ENCODE data around the gene TP53RK.
"Not testable (repeated sequence)": the region's sequence is repeated elsewhere in the genome, so short reads cannot be mapped to it uniquely, and the experiment has no call there.

Gene TP53RK

DNA sequence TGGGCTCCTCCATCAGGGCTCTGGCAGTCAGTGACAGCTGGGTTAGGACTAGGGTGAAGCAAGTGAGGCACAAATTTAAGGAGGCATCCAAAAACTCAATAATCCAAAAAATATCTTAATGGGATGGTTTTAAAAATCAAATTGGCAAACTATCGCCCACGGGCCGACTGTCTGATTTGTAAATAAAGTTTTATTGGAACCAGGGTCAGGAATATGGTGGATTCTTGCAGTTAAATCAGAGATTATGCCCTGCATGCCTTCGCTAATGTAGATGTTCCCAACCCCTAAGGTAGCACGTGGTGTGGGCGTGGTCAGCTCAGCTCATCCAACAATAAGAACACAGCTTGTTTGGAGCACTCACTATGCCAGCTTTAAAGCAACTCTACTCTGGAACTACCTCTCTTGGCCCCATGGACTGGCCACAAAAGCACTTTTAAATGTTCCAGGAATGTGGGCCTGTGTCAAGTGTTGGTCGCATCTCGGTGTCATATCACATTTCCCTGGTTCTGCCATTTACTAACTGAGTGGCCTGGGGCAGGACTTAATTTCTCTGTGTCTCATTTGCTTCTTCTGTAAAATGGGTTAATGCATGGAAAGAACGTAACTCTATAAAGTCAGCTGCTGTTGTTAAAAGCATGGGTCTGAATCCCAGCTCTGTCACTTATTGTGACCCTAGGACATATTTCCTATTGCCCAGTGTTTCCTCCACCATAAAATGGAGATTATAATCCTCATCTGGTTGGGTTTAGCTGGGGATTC, 7.0 kb downstream of the TP53RK start:
- DNase-seq: no peak

DNA sequence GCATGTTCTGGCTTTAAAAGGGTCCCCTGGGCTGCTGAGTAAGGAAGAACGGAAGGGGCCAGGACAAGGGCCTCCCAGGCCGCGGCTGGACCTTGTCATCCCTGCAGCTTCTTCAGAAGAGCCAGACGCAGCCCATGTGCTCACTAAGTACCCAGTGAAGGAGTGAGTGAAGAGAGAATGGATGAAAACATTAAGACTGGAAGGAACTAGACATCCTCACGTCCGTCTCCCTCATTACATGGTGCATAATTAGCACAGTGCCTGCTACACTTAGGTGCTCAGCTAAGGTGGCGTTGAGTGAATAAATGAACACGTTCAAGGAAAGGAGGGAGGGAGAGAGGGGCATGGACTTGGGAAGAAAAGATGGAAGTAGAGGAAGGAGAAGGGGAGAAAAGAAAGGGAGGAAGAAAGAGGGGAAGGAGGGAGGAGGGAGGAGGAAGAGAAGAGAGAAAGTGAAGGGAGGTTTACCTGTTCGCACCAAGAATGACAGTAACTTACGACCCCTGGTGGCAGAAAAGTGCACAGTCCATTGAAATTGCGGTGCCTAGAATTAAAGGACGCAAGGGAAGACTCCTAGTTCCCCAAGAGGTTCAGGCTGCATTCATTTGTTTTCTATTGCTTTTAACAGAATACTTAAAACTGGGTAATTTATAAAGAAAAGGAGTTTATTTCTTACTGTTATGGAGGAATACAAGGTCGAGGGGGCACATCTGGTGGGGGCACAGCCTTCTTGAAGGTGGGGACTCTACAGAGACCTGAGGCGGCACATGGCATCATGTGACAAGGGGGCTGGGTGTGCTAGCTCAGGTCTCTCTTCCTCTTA, 8.0 kb downstream of the TP53RK start:
- peak; percentile 66 for DNase-seq

DNA sequence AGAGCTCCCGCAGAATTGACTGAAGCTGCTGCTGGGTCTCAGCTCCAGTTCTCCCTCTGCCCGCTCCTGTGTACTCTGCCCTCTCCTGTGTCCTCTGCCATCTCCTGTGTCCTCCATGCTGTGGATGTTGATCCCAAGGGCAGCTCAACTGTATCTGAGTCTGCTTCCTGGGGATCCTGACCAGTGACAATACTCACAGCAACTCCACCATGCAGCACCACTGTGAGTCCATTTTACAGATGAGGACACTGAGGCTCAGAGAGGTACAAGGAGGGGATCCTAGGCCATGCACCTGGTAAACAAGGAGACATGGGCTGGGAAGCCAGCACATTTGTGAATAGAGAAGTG, 8.6 kb downstream of the TP53RK start:
- no peak for DNase-seq

DNA sequence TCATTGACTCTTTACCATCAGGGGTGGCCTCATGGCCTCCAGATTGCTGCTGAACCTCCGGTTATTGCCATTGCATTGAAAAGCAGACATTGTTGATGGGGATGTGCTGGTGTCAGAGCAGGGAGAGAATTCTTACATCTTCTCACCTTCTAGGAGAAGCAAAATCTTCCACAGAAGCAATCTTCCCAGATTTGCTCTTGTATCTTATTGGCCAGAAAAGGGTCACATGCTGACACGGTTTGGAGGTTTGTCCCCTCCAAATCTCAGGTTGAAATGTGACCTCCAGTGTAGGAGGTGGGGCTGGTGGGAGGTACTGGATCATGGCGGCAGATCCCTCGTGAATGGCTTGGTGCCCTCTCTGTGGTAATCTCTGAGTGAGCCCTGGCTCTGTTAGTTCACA, 10.7 kb downstream of the TP53RK start:
- no peak for DNase-seq

DNA sequence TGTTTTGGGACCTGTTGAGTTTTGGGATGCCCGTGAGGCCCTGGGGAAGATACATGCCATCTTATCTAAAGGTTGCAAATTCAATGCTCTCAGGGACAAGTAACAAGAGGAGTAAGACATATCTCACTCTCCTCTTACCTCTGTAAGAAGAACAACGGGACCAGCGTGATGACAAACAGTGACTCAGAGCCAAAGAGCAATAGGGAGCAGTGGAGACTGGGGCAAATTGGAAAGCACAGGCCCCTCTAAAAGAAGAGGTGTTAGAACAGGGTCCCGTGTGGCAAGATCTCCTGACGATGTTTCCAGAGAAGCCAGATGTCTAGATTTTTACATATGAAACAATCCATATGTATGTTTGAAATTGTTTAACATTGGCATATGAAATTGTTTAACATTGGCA, 11.6 kb downstream of the TP53RK start:
- no peak for DNase-seq

DNA sequence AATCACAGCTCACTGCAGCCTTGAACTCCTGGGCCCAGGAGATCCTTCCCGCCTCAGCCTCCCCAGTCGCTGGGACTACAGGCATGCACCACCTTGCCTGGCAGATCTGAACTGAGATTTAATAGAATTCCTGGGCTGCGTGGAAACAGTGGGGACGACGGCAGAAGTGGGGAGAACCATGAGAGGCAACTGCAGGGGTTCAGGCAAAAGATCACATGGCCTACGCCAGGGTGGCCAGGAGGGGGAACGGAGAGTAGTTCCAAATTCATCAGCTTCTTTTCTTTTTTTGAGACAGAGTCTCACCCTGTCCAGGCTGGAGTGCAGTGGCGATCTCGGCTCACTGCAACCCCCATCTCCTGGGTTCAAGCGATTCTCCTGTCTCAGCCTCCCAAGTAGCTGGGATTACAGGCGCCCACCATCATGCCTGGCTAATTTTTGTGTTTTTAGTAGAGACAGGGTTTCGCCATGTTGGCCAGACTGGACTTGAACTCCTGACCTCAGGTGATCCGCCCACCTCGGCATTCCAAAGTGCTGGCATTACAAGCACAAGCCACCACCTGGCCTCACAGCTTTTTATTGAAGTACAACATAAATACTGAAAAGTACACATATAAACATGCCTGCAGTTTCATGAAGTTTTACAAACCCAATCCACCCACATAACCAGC, 12.5 kb downstream of the TP53RK start:
- not testable (repeated sequence) for DNase-seq

DNA sequence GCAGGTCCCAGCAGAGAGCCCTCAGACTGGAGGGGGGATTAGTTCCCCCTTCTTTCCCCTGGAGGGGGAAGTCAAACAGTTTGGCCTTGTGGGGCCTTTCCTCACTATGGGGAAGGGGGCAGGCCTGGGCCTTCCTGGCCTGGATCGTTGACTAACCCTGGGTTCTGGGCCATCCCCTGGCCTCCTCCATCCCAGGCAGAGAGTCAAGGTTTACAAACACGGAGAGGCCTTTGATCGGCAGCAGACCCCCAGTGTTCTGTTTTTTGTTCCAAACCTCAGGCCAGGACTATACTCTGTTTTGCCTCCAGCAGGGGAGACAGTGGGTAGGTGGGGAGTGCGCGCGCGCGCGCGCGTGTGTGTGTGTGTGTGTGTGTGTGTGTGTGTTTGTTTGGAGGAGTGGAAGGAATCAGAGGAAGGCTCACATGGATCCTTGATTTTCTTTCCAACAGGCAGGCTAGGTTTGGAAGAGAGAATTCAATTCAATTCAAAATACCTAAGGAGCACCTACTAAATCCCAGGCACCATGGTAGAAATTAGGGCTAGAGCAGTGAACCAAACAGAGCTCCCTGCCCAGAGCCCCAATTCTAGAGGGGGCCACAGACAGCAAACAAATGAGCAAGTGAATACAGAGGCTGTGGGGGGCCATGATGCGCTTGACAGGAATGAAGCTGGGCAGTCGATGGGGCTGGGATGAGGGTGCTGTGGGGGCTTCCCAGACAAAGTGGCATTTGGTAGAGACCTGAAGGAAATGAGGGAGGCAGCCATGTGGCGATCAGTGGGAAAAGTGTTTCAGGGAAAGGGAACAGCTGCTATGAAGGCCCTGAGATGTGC, 14.8 kb downstream of the TP53RK start:
- no peak for DNase-seq

DNA sequence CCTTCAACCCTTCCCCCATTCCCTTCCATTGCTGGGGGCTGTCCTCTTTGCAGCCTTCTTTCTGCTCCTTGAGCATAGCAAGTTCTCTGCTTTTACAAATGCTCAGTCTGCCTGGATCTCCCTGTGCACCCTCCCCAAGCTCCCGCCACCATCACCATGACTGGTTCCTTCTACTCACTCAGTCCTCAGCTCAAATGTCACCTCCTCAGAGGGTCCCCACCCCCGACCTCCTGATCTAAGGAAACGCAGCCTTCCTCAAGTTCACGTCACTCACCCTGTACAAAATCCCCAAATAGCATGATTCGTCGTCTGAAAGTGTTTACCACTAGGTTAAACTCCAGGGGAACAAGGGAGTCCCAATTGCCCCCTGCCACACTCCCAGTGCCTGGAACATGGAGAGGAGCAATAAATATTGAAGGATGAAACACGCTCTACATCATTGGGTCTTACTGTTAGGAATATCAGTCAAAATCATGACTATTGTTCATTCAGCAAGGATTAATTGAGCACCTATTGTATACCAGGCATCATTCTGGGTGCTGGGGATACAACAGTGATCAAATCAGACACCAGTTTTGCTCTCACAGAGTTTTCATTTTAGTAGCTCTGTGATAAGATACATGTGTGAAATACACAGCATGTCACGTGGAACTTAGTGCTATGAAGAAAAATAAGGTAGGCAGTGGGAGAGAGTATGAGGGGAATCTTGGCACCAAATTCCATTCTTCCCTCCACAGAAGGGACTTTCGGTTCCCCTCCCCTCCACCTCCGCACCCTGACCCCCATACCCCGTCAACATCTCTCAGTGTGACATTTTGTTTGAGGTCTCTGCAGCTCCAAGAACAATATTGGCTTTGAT, 15.6 kb downstream of the TP53RK start:
- DNase-seq: no peak

DNA sequence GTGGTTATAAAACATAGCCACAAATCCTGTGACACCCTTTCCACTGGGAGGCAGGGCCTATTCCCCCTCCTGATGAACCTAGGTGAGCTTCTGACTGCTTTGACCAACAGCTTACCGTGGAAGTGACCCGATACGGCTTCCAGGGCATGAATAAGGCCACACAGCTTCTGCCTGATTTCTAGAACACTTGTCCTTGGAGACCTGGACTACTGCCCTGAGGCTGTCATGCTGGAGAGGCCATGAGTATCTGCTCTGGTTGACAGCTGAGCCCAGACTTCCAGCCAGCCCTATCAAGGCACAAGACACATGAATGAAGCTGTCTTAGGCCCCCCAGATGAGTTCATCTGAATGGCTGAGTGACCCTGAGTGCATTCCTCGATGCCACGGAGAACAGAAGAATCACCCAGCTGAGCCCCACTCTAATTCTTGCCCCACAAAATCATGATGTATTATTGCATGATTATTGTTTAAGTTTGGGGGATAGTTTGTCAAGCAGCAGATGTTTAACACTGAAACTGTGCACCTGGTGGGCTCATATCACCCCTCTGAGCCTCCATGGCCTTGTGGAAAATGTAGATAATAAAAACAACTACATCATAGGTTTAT, 16.6 kb downstream of the TP53RK start:
- DNase-seq: no peak

DNA sequence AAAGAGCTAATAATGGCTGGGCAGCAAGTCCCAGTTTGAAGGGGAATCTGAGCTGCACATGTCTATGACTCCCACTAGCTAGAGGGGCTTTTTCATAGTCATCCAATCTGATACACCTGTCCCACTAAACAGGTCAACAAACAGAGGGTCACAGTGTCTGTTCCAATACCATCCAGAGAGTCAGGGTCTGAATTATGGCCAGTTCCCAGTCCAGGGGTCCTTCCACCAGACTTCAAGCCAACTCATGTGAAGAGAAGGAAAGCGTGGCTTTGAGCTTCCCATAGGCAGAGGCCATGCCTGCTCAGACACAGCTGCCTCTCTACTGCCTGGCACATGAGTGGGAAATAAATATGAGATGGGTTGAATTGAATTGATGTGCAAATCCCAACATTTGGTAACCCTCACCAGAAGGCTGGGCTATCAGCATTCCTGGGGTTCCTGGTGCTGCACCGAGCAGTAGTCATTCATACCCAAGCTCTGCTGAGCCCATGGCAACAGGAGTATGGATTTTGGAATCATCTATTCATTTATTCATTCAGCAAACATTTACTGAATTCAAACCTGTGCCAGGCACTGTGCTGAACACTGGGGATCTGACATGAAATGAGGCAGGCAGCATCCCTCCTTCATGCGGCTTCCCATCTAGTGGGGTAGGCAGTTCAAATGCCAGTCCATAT, 17.2 kb downstream of the TP53RK start:
- DNase-seq: no peak

DNA sequence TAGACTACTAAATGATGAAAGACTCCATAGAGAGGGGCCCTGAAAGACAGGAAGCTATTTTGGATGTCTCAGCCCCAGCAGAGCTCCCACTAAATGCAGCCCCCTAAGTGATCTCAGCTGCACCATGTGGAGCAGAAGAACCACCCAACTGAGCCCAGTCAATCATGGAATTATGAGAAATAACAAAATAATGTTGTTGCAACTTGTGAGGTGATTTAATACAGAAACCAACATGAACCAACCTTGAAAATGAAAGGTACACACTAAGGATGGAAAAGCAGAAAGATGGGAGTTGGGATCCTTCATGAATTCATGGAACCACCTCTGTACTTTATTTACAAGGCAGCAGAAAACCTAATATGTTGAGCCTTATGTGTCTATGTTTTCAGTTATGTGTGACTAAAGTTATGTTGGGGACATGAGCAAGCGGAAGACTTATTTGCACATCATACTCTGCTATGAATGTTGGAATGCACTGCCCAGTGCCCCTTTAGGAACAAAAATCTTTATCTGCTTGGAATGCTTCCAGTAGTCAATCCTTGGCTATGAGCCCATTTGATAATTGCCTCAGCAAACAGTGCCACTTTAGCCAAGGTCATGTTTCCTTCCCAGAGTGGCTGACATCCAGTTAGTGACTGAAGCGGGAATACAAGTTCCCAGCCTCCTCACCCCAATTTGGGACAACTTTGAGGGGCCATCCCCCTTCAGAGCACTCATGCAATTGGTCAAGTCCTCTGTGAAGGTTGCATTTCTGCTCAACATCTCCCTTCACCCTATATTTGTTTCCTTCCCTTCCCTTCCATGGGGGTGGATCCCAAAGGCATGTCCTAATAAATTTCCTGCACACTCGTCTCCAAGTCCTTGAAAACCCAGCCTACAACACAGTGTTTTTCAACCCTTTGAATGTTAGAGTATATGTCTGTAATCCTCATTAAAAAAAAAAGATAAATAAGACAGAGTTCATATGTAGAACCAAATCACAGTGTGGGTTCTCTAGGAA, 18.4 kb downstream of the TP53RK start:
- no peak for DNase-seq

DNA sequence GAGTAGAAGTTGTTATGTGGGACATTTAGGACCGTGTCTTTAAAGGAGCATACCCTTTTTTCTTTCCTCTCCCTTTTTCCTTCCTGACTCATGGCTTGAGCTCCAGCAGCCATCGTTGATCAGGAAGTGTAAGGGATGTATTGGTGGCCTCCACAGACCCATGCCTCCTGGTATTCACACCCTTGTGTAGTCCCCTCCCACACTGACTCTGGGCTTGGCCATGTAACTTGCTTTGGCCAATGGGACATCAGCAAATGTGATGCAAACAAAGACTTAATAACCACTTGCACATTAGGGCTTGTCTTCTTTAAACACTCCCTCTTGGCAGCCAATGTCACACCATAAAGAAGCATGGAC, 19.0 kb downstream of the TP53RK start:
- DNase-seq: no peak

DNA sequence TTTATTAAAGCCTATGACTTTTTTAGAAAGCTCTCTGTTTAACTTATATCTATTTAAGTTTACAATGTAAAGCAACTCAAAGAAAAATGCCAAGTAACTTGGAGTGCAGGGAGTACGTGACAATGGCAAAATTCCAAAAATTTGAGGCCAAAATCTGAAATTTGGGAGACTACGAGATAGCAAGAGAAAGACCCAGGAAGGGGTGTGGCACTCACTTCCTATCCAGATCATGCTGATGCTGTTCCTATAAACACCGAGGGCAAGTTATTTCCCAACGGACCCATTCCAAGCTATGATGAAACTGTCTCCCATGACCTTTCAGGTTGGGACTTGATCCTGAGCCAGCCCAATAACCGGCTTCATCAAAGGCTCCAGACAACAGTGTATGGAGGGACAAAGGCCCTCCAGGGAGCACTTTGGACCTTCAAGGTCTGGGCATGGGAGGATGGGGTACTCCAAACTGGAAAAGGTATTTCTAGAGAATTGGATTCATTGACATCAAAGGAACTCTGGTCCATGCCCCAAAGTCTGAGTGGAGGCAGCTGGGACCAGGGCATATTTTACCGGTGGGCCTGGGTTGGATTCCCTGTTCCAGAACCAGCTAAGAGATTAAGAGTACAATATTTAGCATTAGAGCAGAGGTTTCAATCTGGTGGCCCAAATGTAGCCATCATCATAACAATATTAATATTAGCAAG, 22.3 kb downstream of the TP53RK start:
- no peak for DNase-seq

DNA sequence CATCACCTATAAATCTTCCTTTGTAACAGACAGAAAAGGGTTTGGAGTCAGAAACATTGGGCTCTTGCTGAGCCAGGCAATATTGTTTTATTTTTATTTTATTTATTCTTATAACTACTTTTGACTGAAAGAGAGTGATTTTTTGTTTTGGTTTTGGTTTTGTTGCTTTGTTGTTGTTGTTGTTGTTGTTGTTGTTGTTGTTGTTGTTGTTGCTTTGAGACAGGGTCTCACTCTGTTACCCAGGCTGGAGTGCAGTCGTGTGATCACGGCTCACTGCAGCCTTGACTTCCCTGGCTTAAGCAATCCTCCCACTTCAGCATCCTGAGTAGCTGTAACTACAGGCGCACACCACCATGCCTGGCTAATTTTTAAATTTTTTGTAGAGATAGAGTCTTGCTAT, 22.9 kb downstream of the TP53RK start:
- DNase-seq: no peak

DNA sequence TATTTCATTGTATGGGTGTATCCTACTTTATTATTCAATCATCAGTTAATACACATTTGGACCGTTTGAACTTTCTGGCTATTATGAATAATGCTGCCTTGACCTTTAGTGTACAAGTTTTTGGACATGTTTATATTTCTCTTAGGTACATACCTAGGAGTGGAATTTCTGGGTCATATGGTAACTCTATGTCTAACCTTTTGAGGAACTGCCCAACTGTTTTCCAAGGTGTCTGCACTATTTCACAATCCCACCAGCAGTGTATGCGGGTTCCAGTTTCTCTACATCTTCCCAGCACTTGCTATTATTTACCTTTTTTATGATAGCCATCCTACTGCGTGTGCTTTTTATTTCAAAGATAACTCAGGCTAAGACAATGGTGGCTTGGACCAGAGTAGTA, 23.6 kb downstream of the TP53RK start:
- no peak for DNase-seq

DNA sequence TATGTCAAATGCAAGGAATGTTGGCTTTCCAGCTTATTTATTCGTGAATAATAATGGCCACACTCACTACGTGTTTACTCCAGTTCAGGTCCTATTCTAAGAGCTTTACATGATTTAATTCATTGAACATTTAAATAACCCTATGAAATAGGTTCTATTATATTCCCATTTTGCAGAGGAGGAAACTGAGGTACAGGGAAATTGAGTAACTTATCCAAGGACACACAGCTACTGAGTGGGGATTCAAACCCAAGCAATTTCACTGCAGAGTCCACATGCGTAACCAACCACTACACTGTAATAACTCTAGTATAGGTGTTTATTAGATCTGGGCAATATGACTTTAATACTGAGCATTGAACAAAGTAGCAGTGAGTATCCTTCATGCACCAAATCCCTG, 25.7 kb downstream of the TP53RK start:
- no peak for DNase-seq

DNA sequence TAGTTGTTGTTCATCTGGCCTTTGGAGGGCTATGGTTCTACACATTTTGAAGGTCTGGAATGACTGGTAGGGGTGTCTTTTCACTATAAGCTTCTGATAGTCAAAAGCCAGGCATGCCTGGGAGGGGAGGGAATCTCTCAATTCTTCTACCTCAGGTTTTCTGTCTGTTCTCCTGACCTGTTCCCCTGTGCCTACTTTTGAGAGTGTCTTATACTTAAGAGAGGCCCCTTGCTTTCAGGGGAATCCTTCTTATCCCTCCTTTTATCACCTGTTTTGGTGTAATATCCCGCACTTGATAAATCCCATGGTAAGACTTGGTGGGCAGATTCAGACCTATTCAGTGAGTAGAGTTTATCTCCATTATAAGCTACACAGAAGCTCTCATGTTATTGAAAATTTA, 27.6 kb downstream of the TP53RK start:
- DNase-seq: no peak

DNA sequence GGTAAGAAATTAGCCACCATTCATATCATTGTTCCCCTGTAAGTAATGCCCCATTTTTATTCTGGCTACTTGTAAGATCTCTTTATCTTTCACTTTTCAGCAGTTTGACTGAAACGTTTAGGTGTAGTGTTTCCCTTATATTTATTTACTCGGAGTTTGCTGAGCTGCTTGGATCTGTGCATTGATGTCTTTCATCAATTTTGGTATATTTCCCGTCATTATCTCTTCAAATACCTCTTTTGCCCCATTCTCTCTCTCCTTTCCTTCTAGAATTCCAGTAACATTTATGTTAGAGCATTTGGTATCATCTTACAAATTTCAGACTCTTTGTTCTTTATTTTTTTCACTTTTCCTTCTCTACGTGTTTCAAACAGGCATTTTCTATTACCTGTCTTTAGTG, 28.8 kb downstream of the TP53RK start:
- no peak for DNase-seq

DNA sequence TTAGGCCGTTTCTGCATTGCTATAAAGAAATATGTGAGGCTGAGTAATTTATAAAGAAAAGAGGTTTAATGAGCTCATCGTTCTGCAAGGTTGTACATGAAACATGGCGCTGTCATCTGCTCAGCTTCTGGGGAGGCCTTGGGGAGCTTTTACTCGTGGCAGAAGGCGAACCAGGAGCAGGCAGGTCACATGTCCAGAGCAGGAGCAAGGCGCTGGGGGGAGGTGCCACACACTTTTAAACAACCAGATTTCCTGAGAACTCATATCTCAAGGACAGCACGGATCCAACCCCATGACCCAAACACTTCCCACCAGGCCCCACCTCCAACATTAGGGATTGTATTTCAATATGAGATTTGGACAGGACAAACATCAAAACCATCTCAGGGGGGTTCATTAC, 31.6 kb downstream of the TP53RK start:
- no peak for DNase-seq

Measured in NCI-H2227 treated with DMSO at 0.1 percent for 48 hours (cell line).